IPS-20b (cell line): ENCODE results near the gene COPS6.

Experiments used
- H3K27ac ChIP-seq: one replicate; pipeline ENCODE4 v1.5.1; 2013; ENCODE audit warnings: low read length
- H3K27me3 ChIP-seq: 2 replicates; pipeline ENCODE4 v1.6.1; 2013; ENCODE audit warnings: mild to moderate bottlenecking, low read length, inconsistent platforms; ENCODE audit not compliant: insufficient read depth
- H3K36me3 ChIP-seq: 2 replicates; pipeline ENCODE4 v1.6.1; 2013; ENCODE audit warnings: low read depth, mild to moderate bottlenecking, inconsistent platforms, low read length, moderate library complexity; ENCODE audit not compliant: insufficient read depth
- H3K4me1 ChIP-seq: 2 replicates; pipeline ENCODE4 v1.6.1; 2013; ENCODE audit warnings: mild to moderate bottlenecking, control low read depth, inconsistent platforms, low read length, moderate library complexity; ENCODE audit not compliant: insufficient read depth
- H3K4me3 ChIP-seq: 2 replicates; pipeline ENCODE4 v1.5.1; 2013; ENCODE audit warnings: mild to moderate bottlenecking, low read length, inconsistent platforms
- H3K9ac ChIP-seq: 2 replicates; pipeline ENCODE4 v1.6.1; 2013; ENCODE audit warnings: low read depth, mild to moderate bottlenecking, inconsistent platforms, low read length, moderate library complexity
- H3K9me3 ChIP-seq: 2 replicates; pipeline ENCODE4 v1.6.1; 2013; ENCODE audit warnings: mild to moderate bottlenecking, low read depth, low read length, inconsistent platforms; ENCODE audit not compliant: insufficient read depth

Gene COPS6

DNA sequence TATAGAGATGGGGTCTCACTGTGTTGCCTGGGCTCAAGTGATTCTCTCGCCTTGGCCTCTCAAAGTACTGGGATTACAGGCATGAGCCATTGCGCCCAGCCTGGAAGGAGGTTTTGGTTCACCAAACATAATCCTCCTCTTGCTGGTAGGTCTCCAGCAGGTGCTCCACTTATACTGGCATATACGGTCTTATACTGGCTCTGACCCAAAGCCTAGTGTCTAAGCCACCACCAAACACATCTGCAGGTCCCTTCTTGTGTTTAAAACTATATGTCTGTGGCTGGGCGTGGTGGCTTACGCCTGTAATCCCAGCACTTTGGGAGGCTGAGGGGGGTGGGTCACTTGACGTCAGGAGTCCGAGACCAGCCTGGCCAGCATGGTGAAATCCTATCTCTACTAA is 43.4 kb downstream of the COPS6 start:
- Histone ChIP-seq H3K9ac (no peak overlapping the region), H3K4me3 (no peak overlapping the region), H3K4me1 (peaks cover 3% of the 10 kb centered on the region; the same call in 1 of the 2 replicates), H3K9me3 (no peaks in the 10 kb centered on the region), H3K27me3 (peaks cover 28% of the 10 kb centered on the region), H3K36me3 (no peaks in the 10 kb centered on the region), H3K27ac (no peak overlapping the region)

DNA sequence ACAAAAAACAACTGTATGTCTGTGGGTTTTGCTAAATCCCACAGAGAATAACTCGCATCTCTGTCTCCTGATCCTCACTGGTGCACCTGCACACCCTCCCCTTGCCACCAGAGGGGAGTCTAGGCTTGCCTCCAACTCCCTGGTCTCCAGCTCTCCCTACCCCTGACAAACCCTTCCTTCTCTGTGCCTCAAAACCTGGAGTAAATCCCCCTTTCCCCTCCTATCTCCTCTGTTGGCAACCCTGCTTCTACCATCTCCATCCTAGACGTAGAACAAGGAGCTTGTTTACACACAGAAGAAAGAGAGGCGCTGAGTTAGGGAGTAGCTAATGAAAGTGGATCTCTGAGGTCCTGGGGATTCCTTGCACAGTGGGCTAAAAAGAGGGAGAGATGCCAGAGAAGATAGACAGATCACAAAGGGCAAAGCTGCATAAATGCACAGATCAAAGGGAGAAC is 44.0 kb downstream of the COPS6 start:
- no peaks in the 10 kb centered on the region for H3K9me3 ChIP-seq
- peaks cover 24% of the 10 kb centered on the region for H3K27me3 ChIP-seq
- no peaks in the 10 kb centered on the region for H3K36me3 ChIP-seq
- H3K27ac ChIP-seq, result no peak overlapping the region
- H3K4me1 ChIP-seq, result peaks cover 3% of the 10 kb centered on the region; the same call in 1 of the 2 replicates
- H3K9ac ChIP-seq, result no peak overlapping the region
- H3K4me3 ChIP-seq, result no peak overlapping the region

DNA sequence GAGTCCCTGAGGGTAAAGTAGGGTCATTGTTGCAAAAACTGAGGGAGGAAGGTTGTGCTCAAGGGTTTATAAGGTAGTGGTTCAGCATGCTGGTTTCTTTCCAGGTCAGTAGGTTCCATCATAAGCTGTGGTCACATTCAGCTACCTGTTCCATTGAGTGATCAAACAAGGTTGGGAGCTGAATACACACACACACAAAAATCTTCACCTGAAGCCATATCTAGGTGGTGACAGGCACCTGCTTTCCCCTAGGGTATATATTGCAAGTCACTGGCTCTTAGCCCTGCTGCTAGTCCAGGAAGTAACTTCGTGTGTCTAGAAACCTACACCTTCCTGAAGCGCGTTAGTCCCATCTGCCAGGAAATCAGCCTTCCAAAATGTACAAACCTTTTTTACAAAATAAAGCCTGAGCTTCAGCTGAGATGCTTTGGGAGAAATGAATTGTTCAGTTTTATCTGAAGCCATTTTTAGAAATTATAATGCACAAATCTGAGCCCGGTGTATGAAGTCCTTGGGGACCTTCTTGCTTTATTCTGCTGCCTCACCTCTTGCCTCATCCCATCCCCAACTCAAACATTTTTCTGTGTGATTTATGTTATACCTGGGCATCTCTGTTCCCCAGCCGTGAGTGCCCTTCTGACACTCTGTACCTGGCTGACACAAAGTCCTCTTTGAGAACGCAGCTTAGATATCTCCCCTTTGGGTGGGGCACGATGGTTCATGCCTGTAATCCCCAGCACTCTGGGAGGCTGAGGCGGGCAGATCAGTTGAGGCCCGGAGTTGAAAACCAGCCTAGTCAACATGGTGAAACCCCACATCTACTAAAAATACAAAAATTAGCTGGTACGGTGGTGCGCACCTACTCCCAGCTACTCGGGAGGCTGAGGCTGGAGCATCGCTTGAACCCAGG is 49.3 kb downstream of the COPS6 start:
- Histone ChIP-seq H3K9ac (no peak overlapping the region), H3K27me3 (no peaks in the 10 kb centered on the region), H3K4me1 (no peaks in the 10 kb centered on the region), H3K27ac (no peak overlapping the region), H3K36me3 (no peaks in the 10 kb centered on the region), H3K9me3 (no peaks in the 10 kb centered on the region), H3K4me3 (no peak overlapping the region)

DNA sequence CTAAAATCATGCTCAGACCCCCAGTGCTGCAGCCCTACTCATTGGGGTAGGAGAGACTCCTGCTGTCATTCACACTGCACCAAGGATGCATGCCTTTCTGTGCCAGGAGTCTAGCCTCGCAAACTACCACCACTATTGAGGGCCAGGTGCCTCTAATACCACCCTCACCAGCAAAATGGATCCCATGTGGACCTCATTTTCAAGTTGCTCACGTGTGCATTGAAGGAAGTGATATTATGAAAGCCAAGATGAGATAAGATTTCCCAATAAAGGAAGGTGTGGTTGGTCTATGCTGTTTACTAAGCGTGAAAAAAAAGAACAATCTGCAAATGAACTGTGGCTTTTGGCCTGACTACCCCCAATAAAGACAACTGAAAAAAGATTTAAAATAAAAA is 52.8 kb downstream of the COPS6 start:
- Histone ChIP-seq H3K4me3 (no peak overlapping the region), H3K27me3 (no peaks in the 10 kb centered on the region), H3K36me3 (no peaks in the 10 kb centered on the region), H3K27ac (no peak overlapping the region), H3K9me3 (no peaks in the 10 kb centered on the region), H3K9ac (no peak overlapping the region), H3K4me1 (no peaks in the 10 kb centered on the region)
